CD14-positive monocyte (primary cell): Measurements from ENCODE around the gene AOPEP. TPM values are rescaled to one million over a fixed set of nuclear protein-coding genes. Genes with fewer than 3 reads are reported as not detected.

Source experiments
- DNase-seq, 3 donors: peaks; one replicate each; pipeline ENCODE4 v3.0.0-alpha.2; 2011 to 2022
- H2AFZ ChIP-seq: 2 replicates; pipeline ENCODE4 v1.6.0; 2012; ENCODE audit warnings: mild to moderate bottlenecking, low read depth, low read length, inconsistent platforms; ENCODE audit not compliant: insufficient read depth, poor library complexity, severe bottlenecking
- H3K27ac ChIP-seq, 2 donors: 1 replicate in 1 of 2; 2 replicates in 1 of 2; pipeline ENCODE4 v1.5.1; 2012 to 2013; ENCODE audit warnings: low read length in 2 of 2, control low read depth in 1 of 2, inconsistent platforms in 1 of 2, low read depth in 1 of 2, mild to moderate bottlenecking in 1 of 2
- H3K27me3 ChIP-seq, 2 donors: one replicate each; pipeline versions ENCODE4 v1.6.0 to v1.6.1; 2011 to 2013; ENCODE audit warnings: low read length in 2 of 2; ENCODE audit not compliant: control insufficient read depth in 2 of 2, insufficient read depth in 2 of 2
- H3K36me3 ChIP-seq, 2 donors: replicated peaks in 1 of 2; 1 replicate in 1 of 2; 2 replicates in 1 of 2; pipeline versions ENCODE4 v1.5.1 to v1.6.1; 2012 to 2013; ENCODE audit warnings: low read length in 2 of 2, control low read depth in 1 of 2, inconsistent platforms in 1 of 2, mild to moderate bottlenecking in 1 of 2; ENCODE audit not compliant: insufficient read depth in 2 of 2, control insufficient read depth in 1 of 2
- H3K4me1 ChIP-seq, 2 donors: 1 replicate in 1 of 2; 2 replicates in 1 of 2; pipeline versions ENCODE4 v1.5.1 to v1.6.1; 2012 to 2013; ENCODE audit warnings: low read length in 2 of 2, control low read depth in 1 of 2, inconsistent platforms in 1 of 2, mild to moderate bottlenecking in 1 of 2, moderate library complexity in 1 of 2; ENCODE audit not compliant: insufficient read depth in 2 of 2, control insufficient read depth in 1 of 2
- H3K4me2 ChIP-seq: replicated peaks from 2 replicates; pipeline ENCODE3; 2012; ENCODE audit warnings: low read length, moderate library complexity, mild to moderate bottlenecking; ENCODE audit not compliant: poor library complexity, severe bottlenecking; ENCODE audit errors: extremely low read depth
- H3K4me3 ChIP-seq, 3 experiments: fragments of 200-600 bp in 1 of 3; sonication (generic) in 1 of 3; replicated peaks in 1 of 3; 1 replicate in 2 of 3; 2 replicates in 1 of 3; pipeline ENCODE4 v1.5.1; 2011 to 2013; ENCODE audit warnings: low read length in 3 of 3, mild to moderate bottlenecking in 3 of 3, control low read depth in 2 of 3, low read depth in 2 of 3, inconsistent platforms in 1 of 3, moderate library complexity in 1 of 3
- H3K79me2 ChIP-seq: 2 replicates; pipeline ENCODE4 v1.6.0; 2012; ENCODE audit warnings: mild to moderate bottlenecking, control low read depth, inconsistent platforms, low read length, moderate library complexity; ENCODE audit not compliant: insufficient read depth
- H3K9ac ChIP-seq: 2 replicates; pipeline ENCODE4 v1.6.0; 2017; ENCODE audit warnings: low read length, mild to moderate bottlenecking; ENCODE audit not compliant: insufficient read depth, poor library complexity, severe bottlenecking
- H3K9me3 ChIP-seq, 2 donors: replicated peaks in 1 of 2; 1 replicate in 1 of 2; 2 replicates in 1 of 2; pipeline versions ENCODE4 v1.5.1 to v1.6.1; 2012 to 2013; ENCODE audit warnings: low read length in 2 of 2, control low read depth in 1 of 2; ENCODE audit not compliant: control insufficient read depth in 1 of 2, insufficient read depth in 1 of 2
- H4K20me1 ChIP-seq: 2 replicates; pipeline ENCODE4 v1.6.0; 2012; ENCODE audit warnings: mild to moderate bottlenecking, low read length, control low read depth, moderate library complexity; ENCODE audit not compliant: insufficient read depth
- H3K27ac Mint-ChIP-seq, 7 donors: one replicate each; pipeline ENCODE4 v1.8.0; 2020; ENCODE audit warnings: mild to moderate bottlenecking in 7 of 7, mixed read lengths in 7 of 7, moderate library complexity in 6 of 7, inconsistent platforms in 2 of 7
- H3K27me3 Mint-ChIP-seq, 3 donors: one replicate each; pipeline ENCODE4 v1.8.0; 2021 to 2022; ENCODE audit warnings: low read depth in 3 of 3, mild to moderate bottlenecking in 3 of 3, mixed read lengths in 3 of 3, moderate library complexity in 3 of 3, inconsistent platforms in 1 of 3
- H3K36me3 Mint-ChIP-seq, 2 donors: one replicate each; pipeline ENCODE4 v1.8.0; 2020; ENCODE audit warnings: mixed read lengths in 2 of 2, inconsistent platforms in 1 of 2, mild to moderate bottlenecking in 1 of 2
- H3K4me1 Mint-ChIP-seq: one replicate; pipeline ENCODE4 v1.8.0; 2020; ENCODE audit warnings: mild to moderate bottlenecking, mixed read lengths
- H3K4me3 Mint-ChIP-seq, 2 donors: one replicate each; pipeline ENCODE4 v1.8.0; 2020; ENCODE audit warnings: mild to moderate bottlenecking in 2 of 2, mixed read lengths in 2 of 2, moderate library complexity in 1 of 2
- H3K9me3 Mint-ChIP-seq, 7 donors: one replicate each; pipeline ENCODE4 v1.8.0; 2020 to 2022; ENCODE audit warnings: mixed read lengths in 7 of 7, mild to moderate bottlenecking in 6 of 7, moderate library complexity in 6 of 7, inconsistent platforms in 2 of 7
- CTCF ChIP-seq: fragments of 200-600 bp; IDR thresholded peaks from one replicate; pipeline ENCODE4 v1.8.0; 2022; ENCODE audit warnings: antibody characterized with exemption, mild to moderate bottlenecking
- WGBS: methylation state at CpG from one replicate; pipeline ENCODE4 v1.1.5; 2013; ENCODE audit warnings: missing lambda C conversion rate; ENCODE audit not compliant: insufficient coverage; 5-methylcytosine and 5-hydroxymethylcytosine counted together
- intact Hi-C, 2 donors: fragments of 100-400 bp; cut with micrococcal nuclease; formaldehyde crosslinking; loops; one replicate each; pipeline versions ENCODE4 v1.15.0 to v1.15.1; 2023
- polyA plus RNA-seq, 3 donors: library from polyadenylated mRNA; depleted of rRNA in 1 of 3; unstranded in 2 of 3; stranded (reverse) in 1 of 3; fragments of 300-500 nt in 2 of 3; fragments of >200 nt in 1 of 3; fragmentation: Illumina TruSeq in 2 of 3; gene quantifications; 1 replicate in 2 of 3; 2 replicates in 1 of 3; pipeline ENCODE4 v1.2.3, GENCODE V29; 2012 to 2021

Gene AOPEP
- polyA plus RNA-seq, 3 donors = 3.0 to 4.1 (median 3.1) TPM

GRCh38 chr9:94916956-94917355 lies 190.5 kb downstream of the AOPEP start:
- no peaks in the 10 kb centered on the region for H3K27me3 ChIP-seq
- Mint-ChIP-seq H3K27ac (peak overlapping the region in 1 of 7 donors; percentile 9), H3K36me3 (peaks cover 0 to 2% of the 10 kb centered on the region in 2 donors), H3K4me3 (no peak overlapping the region), H3K9me3 (no peaks in the 10 kb centered on the region), H3K4me1 (peaks cover 2% of the 10 kb centered on the region), H3K27me3 (peaks cover 0 to 3% (median 1%) of the 10 kb centered on the region in 3 donors)
- no peaks in the 10 kb centered on the region for H4K20me1 ChIP-seq
- 95% methylated on average over 6 of the region's 6 CpGs for WGBS
- no peak overlapping the region for H3K4me3 ChIP-seq
- TF ChIP-seq CTCF = no peak
- no peak overlapping the region for H3K4me2 ChIP-seq
- H3K27ac ChIP-seq = no peak overlapping the region
- intact Hi-C loops = no loop called here
- no peaks in the 10 kb centered on the region for H3K36me3 ChIP-seq
- no peaks in the 10 kb centered on the region for H3K79me2 ChIP-seq
- H2AFZ ChIP-seq = no peak overlapping the region
- H3K4me1 ChIP-seq = peaks cover 0 to under 1% of the 10 kb centered on the region in 2 donors
- H3K9ac ChIP-seq = no peak overlapping the region
- DNase-seq = no peak
- no peaks in the 10 kb centered on the region for H3K9me3 ChIP-seq

GRCh38 chr9:94918038-94918753 lies 191.7 kb downstream of the AOPEP start:
- WGBS = 79% methylated on average over 4 of the region's 5 CpGs
- Histone ChIP-seq H3K9me3 (no peaks in the 10 kb centered on the region), H3K4me1 (peaks cover 9 to 10% of the 10 kb centered on the region in 2 donors), H3K4me2 (no peak overlapping the region), H3K79me2 (no peaks in the 10 kb centered on the region), H3K4me3 (no peak overlapping the region), H3K27ac (no peak overlapping the region), H3K36me3 (no peaks in the 10 kb centered on the region), H3K9ac (no peak overlapping the region), H3K27me3 (no peaks in the 10 kb centered on the region), H2AFZ (no peak overlapping the region), H4K20me1 (no peaks in the 10 kb centered on the region)
- H3K9me3 Mint-ChIP-seq = no peaks in the 10 kb centered on the region
- H3K4me3 Mint-ChIP-seq = no peak overlapping the region
- peaks cover 15% of the 10 kb centered on the region for H3K4me1 Mint-ChIP-seq
- TF ChIP-seq CTCF = no peak
- DNase-seq = no peak
- intact Hi-C loops = no loop called here
- peaks cover 0 to 2% of the 10 kb centered on the region in 2 donors for H3K36me3 Mint-ChIP-seq
- peaks cover 0 to 3% (median 1%) of the 10 kb centered on the region in 3 donors for H3K27me3 Mint-ChIP-seq
- H3K27ac Mint-ChIP-seq = peak overlapping the region in 1 of 7 donors; percentile 10
